GM19351 (cell line): Measurements from ENCODE around the gene SUSD6.

ENCODE experiments used
- ATAC-seq: cut with Tn5 transposase; IDR thresholded peaks from one replicate; pipeline ENCODE4 v1.9.1; 2021; ENCODE audit warnings: mild to moderate bottlenecking, moderate library complexity; ENCODE audit not compliant: unreplicated experiment

Gene SUSD6

GRCh38 chr14:69754487-69754886 lies 143.1 kb downstream of the SUSD6 start:
- no peak for ATAC-seq

GRCh38 chr14:69755296-69755695 lies 143.9 kb downstream of the SUSD6 start:
- no peak for ATAC-seq

- no peak for ATAC-seq
Measured at GRCh38 chr14:69755784-69756183, 144.4 kb downstream of the SUSD6 start.

GRCh38 chr14:69756298-69756697 lies 144.9 kb downstream of the SUSD6 start:
- no peak for ATAC-seq

GRCh38 chr14:69760810-69761209 lies 149.4 kb downstream of the SUSD6 start:
- ATAC-seq, result no peak

GRCh38 chr14:69763761-69764510 lies 152.5 kb downstream of the SUSD6 start:
- no peak for ATAC-seq
